Cardiac muscle cell (in vitro differentiated cells and primary cell): Measurements from ENCODE around the gene NEGR1. TPM values are rescaled to one million over a fixed set of nuclear protein-coding genes. Genes with fewer than 3 reads are reported as not detected.

Experiments
- DNase-seq, 2 donors: peaks; one replicate each; pipeline versions ENCODE4 v3.0.0 to v3.0.0-alpha.2; 2010 to 2017; ENCODE audit warnings: low read depth in 1 of 2, low spot score in 1 of 2
- H3K27ac ChIP-seq: fragments of 200-600 bp; sonication (generic); 2 replicates; pipeline ENCODE4 v1.5.1; 2016
- H3K27me3 ChIP-seq: fragments of 200-600 bp; sonication (generic); 2 replicates; pipeline ENCODE4 v1.6.0; 2016; ENCODE audit warnings: control low read depth
- H3K36me3 ChIP-seq: fragments of 200-600 bp; sonication (generic); 2 replicates; pipeline ENCODE4 v1.5.1; 2016; ENCODE audit warnings: control low read depth
- H3K4me1 ChIP-seq: fragments of 200-600 bp; sonication (generic); 2 replicates; pipeline ENCODE4 v1.8.1; 2017; ENCODE audit warnings: low read depth, mild to moderate bottlenecking, mixed run types
- H3K4me3 ChIP-seq: fragments of 200-600 bp; sonication (generic); 2 replicates; pipeline ENCODE4 v1.5.1; 2016; ENCODE audit warnings: mild to moderate bottlenecking
- H3K9me3 ChIP-seq: fragments of 200-600 bp; sonication (generic); 2 replicates; pipeline ENCODE4 v1.5.1; 2017; ENCODE audit warnings: low read depth, mild to moderate bottlenecking, control low read depth
- polyA plus RNA-seq: library from polyadenylated mRNA; unstranded; fragments of >200 nt; fragmentation: Nextera tagmentation; extraction: Ambion mirVana; gene quantifications from 2 replicates; pipeline ENCODE4 v1.2.1, GENCODE V29; 2016
- total RNA-seq: library from RNA; depleted of rRNA; stranded (reverse); fragments of >200 nt; gene quantifications from 2 replicates; pipeline ENCODE4 v1.2.3, GENCODE V29; 2016
- TF ChIP-seq, protein P1 (sequence below): IDR thresholded peaks from 2 replicates; pipeline ENCODE4 v1.5.1; 2012; ENCODE audit warnings: low read depth, mild to moderate bottlenecking, low read length

The NEGR1 gene
- total and polyA plus RNA-seq, 2 experiments from 2014 or later = 0.06 to 0.20 TPM

DNA sequence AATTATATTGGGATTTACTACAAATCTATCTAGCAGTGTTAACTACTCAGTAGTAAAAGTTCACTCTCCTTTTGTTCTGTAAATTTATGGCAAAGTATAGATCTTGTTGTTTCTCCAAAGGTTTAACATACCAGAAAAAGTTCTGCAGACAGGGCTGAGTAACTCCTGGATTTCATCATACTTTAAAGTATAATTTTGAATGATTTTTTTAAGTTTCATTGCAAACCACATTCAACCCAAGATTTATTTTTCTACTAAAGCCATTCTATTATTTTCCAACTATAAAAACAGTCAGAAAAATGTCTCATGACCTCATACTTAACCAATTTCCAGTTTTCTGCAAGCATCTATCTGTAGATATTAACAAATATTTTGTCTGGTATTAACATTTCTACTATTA lies 615.7 kb downstream of the NEGR1 start:
- H3K4me1 ChIP-seq = no peaks in the 10 kb centered on the region
- H3K9me3 ChIP-seq = no peaks in the 10 kb centered on the region
- no peak overlapping the region for H3K27ac ChIP-seq
- TF ChIP-seq, protein P1, sequence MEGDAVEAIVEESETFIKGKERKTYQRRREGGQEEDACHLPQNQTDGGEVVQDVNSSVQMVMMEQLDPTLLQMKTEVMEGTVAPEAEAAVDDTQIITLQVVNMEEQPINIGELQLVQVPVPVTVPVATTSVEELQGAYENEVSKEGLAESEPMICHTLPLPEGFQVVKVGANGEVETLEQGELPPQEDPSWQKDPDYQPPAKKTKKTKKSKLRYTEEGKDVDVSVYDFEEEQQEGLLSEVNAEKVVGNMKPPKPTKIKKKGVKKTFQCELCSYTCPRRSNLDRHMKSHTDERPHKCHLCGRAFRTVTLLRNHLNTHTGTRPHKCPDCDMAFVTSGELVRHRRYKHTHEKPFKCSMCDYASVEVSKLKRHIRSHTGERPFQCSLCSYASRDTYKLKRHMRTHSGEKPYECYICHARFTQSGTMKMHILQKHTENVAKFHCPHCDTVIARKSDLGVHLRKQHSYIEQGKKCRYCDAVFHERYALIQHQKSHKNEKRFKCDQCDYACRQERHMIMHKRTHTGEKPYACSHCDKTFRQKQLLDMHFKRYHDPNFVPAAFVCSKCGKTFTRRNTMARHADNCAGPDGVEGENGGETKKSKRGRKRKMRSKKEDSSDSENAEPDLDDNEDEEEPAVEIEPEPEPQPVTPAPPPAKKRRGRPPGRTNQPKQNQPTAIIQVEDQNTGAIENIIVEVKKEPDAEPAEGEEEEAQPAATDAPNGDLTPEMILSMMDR = no peak
- no peaks in the 10 kb centered on the region for H3K36me3 ChIP-seq
- no peaks in the 10 kb centered on the region for H3K27me3 ChIP-seq
- no peak overlapping the region for H3K4me3 ChIP-seq
- no peak for DNase-seq

DNA sequence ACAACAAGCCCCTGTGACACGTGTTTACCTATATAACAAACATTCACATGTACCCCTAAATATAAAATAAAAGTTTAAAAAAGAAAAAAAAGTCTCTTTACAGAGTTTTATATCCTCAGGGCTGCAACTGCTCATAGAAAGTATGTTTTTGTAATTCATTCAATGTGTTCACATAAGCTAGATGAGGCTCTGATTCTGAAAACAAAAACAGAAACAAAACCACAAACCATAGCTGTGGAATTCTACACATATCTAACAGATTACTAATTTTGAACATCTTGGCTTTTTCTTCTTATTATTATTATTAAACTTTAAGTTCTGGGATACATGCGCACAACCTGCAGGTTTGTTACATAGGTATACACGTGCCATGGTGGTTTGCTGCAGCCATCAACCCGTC lies 621.9 kb downstream of the NEGR1 start:
- Histone ChIP-seq H3K27me3 (no peaks in the 10 kb centered on the region), H3K9me3 (no peaks in the 10 kb centered on the region), H3K4me1 (no peaks in the 10 kb centered on the region), H3K27ac (no peak overlapping the region), H3K4me3 (no peak overlapping the region), H3K36me3 (no peaks in the 10 kb centered on the region)
- TF ChIP-seq, protein P1 = no peak
- DNase-seq = peak in 1 of 2 donors; percentile 4

DNA sequence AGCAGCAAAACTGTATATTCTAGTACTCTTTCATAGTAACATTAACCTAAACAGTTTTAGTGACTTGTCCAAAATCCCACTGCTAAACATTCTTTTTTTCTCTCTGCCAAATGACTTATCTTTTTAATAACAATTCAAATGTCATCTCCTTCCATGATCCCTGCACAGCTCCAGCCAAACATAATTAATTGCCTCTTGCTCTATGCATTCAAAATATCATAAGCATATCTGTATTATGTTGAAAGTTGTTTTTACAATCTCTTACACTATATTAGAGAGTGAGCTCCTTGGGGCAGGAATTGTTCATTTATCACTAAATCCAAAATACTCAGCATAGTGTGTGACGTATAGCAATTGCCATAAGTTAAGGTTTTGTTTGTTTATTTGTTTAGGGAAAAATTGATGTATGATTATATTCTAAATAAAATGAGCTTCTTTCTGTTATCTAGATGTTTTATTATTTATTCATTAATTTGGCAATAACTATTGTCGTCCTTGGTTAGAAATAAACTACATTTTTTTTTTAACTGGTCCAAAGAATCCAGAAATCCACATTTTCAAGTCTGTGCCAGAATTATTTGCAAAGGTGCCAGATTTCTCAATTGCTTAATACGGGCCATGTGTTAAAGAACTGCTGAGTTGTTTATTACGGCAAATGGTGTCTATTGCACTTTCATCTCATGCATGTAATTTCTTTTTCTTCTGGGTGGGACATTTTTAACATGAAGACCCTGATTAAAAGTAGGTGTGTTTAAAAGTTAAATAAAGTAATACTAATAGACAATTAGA lies 624.3 kb downstream of the NEGR1 start:
- Histone ChIP-seq H3K4me1 (no peaks in the 10 kb centered on the region), H3K27me3 (no peaks in the 10 kb centered on the region), H3K36me3 (no peaks in the 10 kb centered on the region), H3K9me3 (no peaks in the 10 kb centered on the region), H3K4me3 (no peak overlapping the region), H3K27ac (no peak overlapping the region)
- TF ChIP-seq, protein P1 = no peak
- peak in 1 of 2 donors; percentile 73 for DNase-seq

- Histone ChIP-seq H3K36me3 (no peaks in the 10 kb centered on the region), H3K4me3 (no peak overlapping the region), H3K4me1 (no peaks in the 10 kb centered on the region), H3K9me3 (no peaks in the 10 kb centered on the region), H3K27me3 (no peaks in the 10 kb centered on the region), H3K27ac (no peak overlapping the region)
- TF ChIP-seq, protein P1 = no peak
- peak in 1 of 2 donors; percentile 8 for DNase-seq
These were observed 625.4 kb downstream of the NEGR1 start for GRCh38 chr1:71656902-71657301.

DNA sequence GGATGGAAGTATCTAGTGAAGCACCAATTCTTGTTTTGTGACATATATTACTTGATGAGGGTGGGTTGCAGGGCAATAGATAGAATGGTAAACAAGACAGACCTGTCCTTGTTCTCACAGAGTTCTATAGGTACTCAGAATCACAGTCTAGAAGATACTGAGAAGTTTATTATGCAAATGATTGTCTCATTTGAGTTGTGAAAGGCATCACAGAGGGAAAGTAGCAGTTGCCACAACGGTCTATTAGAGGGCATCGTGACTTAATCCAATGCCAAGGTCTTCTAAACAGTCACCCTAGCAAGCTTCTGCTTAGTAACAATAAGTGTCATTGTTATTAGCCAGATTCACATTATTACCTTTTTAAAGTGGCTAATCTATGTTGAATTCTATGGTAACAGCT lies 626.7 kb downstream of the NEGR1 start:
- Histone ChIP-seq H3K27ac (no peak overlapping the region), H3K4me3 (no peak overlapping the region), H3K36me3 (no peaks in the 10 kb centered on the region), H3K27me3 (no peaks in the 10 kb centered on the region), H3K4me1 (no peaks in the 10 kb centered on the region), H3K9me3 (no peaks in the 10 kb centered on the region)
- TF ChIP-seq, protein P1 = no peak
- no peak for DNase-seq
